ENCODE results near the gene UNC13D.
A peak's percentile ranks its signal among the peaks of the same experiment; 100 is the strongest.
"Not testable (repeated sequence)": the region's sequence is repeated elsewhere in the genome, so short reads cannot be mapped to it uniquely, and the experiment has no call there.

Gene UNC13D

DNA sequence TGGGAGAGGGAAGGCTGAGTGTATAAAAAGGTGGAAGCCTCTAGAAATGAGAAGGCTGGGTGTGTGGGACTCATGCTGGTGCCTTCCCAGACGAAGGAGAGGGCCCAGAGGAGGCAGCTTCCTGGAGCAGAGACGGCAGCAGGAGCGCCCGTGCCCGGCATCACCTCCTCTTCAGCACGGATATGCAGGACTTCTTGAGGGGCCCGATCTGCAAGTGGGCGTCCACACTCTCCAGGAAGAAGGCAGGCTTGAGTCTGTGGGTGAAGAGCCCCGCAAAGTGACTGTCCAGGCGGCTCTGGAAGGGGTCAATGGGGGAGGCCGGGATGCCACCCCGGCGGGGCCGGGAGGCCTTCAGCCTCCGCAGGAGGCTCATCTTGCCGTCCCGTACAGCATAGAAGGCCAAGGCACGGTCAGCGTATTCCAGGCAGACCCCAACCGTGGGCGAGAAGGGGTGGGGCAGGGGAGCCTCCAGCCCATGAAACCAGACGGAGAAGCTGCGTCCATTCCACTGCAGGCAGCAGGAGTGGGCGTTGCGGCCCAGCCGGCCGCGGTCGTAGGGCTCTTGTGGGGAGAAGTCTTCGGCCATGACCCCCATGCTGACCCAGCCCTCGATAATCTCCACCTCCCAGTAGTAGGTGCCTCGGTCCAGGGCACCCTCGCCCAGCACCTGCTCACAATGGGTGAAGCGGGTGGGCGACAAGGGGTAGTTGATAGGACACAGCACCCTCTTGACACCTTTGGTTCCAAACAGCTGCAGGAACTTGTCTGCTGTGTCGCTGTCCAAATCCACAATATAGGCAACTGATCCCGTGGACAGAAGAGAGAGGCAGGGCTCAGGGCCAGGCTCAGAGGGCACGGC, 30.3 kb upstream of the UNC13D start:
- DNase-seq: no peak

DNA sequence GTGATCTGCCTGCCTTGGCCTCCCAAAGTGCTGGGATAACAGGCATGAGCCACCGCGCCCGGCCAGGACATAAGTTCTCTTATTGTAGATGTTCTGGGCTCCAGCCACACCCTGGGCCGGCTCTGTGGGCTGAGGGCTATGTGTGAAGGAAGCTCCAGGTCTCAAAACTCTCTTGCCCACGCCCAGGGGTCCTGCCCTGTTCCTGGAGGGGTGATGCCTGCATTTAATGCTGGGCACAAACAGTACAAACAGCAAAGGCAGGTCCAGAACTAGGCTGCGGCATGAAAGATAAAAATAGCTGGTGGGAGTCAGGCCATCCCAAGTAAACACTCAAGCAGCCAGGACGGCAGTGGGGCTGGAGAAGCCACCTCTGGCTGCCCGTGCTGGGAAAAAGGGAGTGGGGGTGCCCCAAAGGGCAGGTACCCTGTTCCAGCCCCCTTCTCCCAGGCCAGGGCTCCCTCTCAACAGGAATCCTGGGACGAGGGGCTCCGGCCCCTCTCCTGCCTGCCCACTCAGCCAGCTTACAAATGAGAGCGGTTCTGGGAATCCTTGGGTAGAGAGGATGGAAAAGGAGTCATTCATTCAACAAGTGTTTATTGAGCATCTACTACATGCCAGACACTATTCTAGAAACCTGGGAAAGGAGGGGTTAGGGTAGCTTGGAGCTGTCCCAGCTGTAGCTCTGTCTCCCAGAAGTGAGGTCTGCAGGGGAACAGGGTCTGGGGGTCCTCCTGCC, 29.6 kb upstream of the UNC13D start:
- no peak for DNase-seq

DNA sequence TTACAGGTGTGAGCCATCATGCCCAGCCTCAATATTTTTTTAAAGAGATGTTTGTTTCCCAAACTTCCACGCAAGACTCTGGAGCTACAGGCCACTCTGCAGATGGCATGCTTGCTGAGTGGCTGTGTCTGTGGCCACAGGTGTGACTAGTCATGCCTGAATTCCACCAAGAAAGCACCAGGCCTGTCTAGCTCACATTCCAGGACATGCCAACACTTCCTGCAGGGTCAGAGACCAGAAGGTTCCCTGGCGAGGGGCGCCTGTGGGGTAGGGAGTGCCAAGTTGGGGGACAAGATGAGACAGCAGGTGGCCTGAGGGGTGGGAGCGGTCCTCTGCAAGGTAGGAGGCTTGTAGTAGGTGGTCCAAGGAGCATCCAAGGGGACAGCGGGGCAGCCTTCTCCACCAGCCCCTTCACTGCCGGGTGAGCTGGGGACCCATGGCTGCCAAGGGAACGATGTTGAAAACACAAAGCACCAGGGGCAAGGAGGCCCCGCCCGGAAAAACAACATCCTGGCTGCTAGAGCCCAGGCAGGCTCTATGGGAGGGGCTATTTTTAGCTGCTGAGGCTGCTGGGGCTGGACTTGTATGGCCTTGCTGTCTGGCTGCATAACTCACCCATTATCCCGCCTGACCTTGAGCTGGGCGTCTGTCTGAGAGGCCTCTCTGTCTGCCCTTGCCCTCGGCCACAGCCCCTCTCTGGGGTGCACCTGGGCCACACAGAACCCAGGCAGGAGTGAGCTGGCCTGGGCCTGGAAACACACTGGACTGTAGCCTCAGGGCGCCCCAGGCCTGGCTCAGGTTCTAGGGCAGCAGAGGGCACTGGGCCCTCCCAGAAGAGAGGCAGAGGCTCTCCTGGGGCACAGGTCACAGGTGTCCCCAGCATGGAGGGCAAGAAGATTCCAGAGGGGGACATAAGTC, 28.5 kb upstream of the UNC13D start:
- DNase-seq: no peak

DNA sequence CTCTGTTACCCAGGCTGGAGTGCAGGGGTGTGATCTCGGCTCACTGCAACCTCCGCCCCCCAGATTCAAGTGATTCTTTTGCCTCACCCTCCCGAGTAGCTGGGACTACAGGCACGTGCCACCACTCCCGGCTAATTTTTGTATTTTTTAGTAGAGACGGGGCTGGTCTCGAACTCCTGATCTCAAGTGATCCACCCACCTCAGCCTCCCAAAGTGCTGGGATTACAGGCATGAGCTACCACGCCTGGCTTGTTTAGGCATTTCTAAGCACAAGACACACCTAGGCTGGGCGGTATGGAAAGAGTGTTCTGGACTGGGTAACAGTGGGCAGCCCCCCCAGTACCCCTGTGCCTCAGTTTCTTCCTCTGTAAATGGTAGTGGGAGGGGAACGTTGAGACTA, 26.0 kb upstream of the UNC13D start:
- not testable (repeated sequence) for DNase-seq

DNA sequence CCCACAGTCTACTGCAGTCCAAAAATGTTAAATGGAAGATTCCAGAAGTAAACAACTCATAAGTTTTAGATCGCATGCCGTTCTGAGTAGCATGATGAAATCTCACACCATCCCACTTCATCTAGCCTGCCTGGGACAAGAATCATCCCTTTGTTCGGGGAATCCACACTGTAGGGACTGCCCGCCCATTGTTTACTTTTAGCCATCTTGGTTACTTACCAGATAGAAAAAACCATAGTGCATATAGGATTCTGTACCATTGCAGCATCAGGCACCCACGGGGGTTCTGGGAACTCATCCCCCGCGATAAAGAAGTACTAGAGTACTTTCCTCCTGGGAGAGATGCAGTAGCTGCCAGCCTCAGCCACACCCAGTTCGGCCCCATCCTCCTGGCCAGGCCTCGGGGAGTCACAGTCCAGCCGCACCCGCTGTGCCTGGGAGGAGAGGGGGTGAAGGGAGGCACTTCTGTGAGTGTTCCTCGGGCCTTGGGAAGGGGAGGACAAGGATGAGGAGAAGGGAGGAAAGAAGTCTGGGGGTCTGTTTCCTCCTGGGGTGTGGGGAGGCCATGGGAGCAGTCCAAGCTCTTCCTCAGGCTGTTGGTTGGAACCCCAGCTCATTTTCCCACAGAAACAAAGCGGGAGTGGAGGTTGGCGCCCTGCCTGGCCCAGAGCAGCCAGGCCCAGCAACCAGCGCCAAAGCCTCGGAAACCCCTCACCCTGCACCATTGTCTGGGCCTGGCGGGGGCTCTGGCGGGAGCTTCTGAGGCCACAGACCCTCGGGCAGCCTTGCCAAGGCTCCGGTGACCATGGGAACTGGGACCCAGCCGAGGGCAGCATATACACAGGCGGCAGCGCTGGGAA, 25.3 kb upstream of the UNC13D start:
- no peak for DNase-seq

DNA sequence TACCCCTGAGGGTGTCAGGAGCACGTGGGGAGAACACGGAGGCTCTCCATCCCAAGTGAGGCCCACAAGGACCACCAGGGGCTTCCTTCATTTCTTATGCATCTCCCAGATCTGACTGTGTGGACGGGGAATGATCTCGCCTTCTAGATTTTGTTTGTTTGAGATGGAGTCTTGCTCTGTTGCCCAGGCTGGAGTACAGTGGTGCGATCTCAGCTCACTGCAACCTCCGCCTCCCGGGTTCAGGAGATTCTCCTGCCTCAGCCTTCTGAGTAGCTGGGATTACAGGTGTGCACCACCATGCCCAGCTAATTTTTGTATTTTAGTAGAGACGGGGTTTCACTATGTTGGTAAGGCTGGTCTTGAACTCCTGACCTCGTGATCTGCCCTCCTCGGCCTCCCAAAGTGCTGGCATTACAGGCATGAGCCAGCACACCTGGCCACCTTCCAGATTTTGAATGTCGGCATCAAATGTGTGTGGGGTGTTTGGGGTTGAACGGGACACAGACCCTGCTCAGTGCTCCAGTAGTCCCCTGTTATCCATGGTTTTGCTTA, 24.6 kb upstream of the UNC13D start:
- not testable (repeated sequence) for DNase-seq

DNA sequence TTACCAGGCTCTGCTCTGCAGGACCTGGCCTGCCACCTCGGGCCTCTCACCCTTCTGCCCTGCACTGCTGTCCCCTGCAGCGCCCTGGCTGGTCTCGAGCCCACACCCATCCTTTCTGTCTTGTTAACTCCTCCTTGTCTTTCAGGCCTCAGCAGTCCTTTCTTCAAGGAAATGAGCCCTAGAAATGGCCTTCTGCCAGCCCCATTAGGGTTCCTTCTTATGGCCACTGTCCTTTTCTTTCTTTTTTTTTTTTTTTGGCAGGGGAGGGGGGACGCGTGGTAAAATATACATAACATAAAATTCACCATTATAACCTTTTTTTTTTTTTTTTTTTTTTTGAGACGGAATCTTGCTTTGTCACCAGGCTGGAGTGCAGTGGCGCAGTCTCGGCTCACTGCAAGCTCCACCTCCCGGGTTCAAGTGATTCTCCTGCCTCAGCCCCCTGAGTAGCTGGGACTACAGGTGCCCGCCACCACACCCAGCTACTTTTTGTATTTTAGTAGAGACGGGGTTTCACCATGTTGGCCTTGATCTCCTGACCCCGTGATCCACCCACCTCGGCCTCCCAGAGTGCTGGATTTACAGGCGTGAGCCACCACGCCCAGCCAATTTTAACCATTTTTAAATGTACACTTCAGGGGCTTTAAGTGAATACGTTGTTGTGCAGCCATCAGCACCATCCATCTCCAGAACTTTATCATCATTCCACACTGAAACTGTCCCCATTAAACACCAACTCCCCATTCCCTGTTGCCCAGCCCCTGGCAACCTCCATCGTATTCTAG, 21.4 kb upstream of the UNC13D start:
- not testable (repeated sequence) for DNase-seq

DNA sequence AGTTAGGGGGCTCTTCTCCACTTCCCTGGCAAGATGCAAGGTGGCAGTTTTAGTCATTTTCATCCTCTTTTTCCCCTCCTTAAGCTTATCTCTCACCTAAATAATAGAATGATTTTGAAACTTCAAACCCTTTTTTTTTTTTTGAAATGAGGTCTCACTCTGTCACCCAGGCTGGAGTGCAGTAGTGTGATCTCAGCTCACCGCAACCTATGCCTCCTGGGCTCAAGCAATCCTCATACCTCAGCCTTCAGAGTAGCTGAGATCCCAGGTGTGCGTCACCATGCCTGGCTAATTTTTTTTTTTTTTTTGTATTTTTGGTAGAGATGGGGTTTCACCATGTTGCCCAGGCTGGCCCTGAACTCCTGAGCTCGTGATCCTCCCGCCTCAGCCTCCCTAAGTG, 20.7 kb upstream of the UNC13D start:
- not testable (repeated sequence) for DNase-seq

DNA sequence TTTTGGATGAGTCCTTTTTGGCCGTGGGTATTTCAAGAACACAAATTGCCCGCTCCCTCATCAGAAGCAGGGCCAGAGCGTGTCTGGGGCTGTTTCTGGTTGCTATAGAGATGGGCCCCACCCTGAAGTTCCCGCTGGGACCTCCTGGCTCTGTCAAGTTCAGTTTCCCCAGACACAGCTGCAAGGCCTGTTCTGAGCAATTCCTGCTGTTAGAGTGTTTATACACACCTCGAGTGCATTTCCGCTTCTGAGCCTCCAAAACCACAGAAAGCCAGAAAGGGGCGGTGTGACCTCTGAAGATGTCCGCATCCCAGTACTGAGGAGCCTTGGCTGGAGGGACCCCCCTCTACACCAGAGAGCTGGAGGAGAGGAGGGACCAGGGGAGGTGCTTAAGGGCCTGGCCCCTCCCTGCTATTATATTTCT, 20.3 kb upstream of the UNC13D start:
- peak; percentile 69 for DNase-seq

DNA sequence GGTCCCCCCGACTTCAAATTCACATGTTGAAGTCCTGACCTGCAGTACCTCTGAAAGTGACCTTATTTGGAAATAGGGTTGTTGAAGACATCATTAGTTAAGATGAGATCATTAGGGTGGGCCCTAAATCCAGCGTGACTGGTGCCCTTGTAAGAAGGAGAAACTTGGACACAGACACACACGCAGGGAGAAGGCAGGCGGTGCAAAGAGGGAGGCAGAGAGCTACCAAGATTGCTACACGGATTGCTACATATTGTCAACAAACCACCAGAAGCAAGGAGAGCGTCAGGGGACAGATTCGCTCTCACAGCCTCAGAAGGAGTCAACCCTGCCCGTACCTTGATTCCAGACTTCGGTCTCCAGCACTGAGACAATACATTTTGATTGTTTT, 17.7 kb upstream of the UNC13D start:
- no peak for DNase-seq

DNA sequence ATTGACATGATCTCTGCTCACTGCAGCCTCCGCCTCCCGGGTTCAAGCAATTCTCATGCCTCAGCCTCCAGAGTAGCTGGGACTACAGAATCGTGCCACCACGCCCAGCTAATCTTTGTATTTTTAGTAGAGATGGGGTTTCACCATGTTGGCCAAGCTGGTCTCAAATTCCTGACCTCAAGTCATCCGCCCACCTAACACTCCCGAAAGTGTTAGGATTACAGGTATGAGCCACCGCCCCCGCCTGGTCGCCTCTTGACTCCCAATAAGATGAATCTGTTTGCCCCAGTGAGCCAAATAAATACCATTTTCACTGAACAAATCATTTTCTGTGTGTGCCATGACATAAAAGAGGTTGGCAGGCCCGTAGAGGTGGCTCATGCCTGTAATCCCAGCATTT, 15.2 kb upstream of the UNC13D start:
- not testable (repeated sequence) for DNase-seq

DNA sequence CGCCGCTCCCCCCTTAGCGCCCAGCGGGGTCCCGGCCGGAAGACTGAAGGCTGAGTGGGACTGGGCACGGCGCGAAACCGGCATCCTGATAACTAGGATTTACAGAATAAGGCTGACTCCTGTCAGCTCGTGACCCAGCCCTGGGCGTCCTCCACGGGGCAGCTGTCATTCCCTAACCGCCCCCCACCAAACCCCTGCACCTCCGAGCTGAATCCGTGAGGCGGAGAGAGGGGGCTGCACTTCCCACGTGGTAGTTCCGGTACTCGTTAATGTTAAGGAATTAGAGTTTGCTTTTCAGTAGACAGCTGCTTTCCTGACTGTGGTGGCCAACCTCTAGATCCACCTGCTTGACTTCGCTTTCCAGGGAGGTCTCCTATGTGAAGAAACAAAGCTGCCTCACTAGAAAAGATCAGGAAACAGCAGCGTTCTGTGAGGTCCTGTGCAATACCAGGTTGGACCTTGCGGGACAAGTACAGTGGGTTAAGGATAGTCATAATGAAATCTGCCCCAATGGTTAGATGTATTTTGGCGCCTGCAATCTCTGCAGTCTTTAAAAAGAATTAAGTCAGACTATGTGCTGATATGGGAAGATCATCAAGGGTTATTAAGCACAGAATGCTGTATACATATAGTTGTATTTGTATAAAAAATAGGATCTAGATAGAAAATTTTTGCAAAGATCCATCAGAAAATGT, 12.0 kb upstream of the UNC13D start:
- peak; percentile 29 for DNase-seq

DNA sequence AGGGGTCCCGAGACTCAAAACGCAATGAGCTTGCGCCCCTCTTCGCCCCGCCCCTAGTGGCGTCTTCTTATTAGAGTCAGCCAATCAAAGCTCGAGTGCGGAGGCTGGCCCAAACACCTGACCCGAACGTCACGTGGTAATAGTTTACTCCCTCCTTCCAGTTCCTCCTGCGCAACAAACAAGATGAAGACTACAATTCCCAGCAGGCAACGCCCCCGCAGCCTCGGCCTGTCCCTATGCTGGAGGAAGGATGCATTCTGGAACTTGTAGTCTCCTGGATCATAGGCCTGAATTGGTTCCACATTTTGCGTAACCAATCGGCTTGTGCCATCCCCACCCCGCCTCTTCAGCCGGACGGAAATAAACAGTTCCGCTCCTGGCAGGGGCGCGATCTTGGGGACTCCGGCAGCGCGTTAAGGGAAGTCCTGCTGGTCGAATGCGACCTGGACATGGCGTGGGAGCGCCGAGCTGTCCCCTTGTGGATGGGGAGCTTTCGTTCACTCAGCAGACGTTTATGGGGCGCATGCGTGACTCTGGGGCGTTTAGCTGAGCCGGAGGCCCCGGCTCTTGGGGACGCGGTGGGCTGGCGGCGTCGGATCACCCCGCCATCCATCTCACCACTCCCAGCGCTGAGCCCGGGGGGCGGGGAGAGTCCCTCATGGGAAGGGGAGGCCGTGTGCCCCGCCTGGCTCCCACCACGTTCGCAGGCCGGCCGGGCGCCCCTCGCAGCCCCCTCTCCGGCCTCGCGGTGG, 11.3 kb upstream of the UNC13D start, which contains the start of gene WBP2:
Gene WBP2, minus strand, starts transcription at position 26 of the 752 bp plus-strand sequence. CDS start 38 bp downstream, outside the sequence.
- DNase-seq: peak; percentile 98

DNA sequence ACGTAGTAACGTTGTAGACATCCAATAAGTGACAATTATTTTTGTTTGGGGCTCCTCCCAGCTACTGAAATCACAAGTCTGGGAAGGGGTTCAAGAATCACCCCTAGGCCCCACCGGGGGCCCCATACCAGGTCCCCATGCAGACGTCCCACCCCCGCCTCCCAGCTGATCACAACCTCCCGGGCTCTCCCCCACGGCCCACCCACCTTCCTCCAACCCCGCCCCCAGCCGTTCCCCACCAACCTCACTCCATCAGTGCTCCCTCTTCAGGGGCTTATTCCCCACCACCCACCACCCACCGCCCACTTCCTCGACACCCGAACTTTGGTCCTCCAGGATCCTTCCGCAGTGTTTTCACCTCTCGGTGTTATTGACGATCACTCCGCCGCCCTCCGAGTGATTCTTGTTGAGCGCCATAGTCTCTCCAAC, 10.7 kb upstream of the UNC13D start:
- no peak for DNase-seq

DNA sequence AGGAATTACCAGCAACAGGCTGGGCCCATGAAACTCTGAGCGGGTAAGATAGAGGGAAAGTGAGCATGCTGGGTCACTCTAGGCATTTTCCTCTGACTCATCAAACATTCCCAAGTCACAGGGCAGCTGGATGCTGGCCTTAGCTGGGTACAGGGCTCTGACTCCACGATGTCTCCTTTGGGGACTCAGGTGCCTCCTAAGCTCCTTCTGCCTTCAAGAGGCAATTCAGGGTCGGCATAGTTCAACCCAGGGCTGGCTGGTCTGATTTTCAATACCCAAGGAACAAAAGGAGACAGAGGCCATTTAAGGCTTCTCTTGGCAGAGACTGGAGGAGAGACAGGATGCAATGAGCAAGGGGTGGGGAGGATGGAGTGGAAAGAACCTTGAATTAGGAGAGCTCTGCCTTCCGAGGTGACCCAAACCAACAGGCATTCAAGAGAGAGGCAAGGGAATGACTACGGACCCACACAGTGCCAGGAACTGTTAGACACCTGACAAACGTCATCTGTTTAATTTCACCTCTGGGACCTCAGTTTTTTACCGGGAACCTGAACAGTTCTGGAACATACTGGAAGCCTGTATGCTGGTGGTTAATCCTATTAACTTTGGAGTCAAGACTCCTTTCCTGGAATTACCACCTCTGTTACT, 10.0 kb upstream of the UNC13D start:
- no peak for DNase-seq

DNA sequence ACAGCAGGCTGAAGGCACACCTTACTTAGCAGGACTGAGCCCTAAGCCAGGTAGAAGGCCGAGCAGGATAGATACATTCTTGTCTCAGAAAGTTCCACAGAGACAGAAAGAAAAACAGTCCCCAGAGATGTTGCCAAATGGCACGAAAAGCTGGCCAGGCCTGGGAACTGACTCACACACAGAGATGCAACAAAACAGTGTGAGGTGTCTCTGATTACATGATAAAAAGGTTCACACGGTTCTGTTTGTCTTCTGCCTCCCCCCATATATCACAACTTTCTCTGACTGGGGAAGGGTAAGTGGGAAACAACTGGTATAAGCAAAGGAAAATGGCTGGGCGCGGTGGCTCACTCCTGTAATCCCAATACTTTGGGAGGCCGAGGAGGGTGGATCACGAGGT, 9.2 kb upstream of the UNC13D start:
- no peak for DNase-seq

DNA sequence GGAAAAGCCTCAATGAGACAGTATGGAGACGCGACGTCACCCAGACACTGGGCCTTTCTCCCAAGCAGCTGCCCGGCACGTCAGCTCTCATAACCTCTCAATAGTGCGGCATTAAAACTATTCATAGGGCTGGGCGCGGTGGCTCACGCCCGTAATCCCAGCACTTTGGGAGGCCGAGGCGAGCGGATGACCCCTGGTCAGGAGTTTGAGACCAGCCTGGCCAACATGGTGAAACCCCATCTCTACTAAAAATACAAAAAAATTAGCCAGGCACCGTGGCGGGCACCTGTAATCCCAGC, 7.4 kb upstream of the UNC13D start:
- DNase-seq: not testable (repeated sequence)

DNA sequence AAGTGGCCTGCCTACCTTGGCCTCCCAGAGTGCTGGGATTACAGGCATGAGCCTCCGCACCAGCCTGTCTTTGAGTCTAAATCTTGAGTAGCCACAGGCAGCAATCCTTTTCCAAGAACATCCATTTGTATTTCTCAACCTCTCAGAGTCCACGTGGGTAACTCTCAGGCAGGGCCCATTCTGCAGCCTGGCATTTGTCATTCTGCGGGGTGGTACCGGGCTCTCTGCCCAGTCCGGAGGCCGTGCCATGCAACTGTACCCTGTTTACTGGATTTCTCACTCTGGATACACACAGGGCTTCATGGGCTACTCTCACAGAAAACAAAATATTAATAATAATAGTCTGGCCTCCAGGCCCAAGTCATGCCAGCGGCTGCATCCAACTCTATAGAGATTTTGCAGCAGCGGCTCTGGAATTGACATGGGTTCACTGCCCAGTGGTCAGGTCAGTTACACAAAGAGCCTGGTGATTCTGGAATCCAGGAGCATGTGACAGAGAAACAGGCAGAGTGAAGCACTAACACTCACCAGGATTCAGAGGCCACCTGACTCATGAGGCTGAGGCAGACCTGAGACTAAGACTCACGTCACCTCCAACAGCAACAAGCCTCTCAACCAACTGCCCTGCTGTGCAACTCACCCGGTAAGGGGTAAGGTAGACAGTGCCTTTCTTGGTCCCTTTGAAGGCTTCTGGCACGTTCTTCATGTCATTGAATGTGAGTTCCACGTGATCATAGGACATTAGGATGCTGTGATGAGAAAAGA, 6.9 kb upstream of the UNC13D start:
- DNase-seq: no peak
